ENCODE data around the gene SYT1.
A peak's percentile ranks its signal among the peaks of the same experiment; 100 is the strongest.
"Not testable (repeated sequence)": the region's sequence is repeated elsewhere in the genome, so short reads cannot be mapped to it uniquely, and the experiment has no call there.

The SYT1 gene

DNA sequence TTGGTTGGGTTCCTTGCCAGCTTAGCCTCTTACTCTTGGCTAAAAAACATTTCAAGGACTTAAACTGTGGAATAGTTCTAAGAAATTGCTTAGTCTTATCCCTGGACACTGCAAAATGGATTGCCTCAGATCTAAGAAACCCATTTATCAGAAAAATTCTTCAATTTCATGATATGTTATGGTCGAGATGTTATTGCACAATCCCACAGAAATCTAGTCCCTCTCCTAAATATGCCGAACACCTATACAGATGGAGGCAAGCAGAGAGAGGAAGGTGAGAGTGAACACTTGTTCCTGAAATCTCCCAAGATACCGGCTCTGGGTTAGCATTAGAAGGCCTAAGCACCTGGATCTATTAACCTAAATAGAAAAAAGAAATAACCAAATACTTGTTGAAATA is 559.0 kb downstream of the SYT1 start:
- Histone ChIP-seq H2BK12ac (ENCODE audit: low read length in 2 of 2) (no peak overlapping the region), H3K27ac (ENCODE audit: low read length, poor library complexity, severe bottlenecking) (peak overlapping the region; percentile 51), H2BK120ac (ENCODE audit: low read depth, low read length) (no peak overlapping the region), H3K14ac (ENCODE audit: low read length in 2 of 2) (no peak overlapping the region), H2BK5ac (ENCODE audit: low read depth, low read length, poor library complexity, severe bottlenecking) (no peak overlapping the region), H3K36me3 (ENCODE audit: control insufficient read depth in 1 of 2, insufficient read depth in 2 of 2, low read depth in 1 of 2, low read length in 2 of 2) (no peaks in the 10 kb centered on the region), H3K9me3 (ENCODE audit: control insufficient read depth, low read length) (no peaks in the 10 kb centered on the region), H3K79me1 (replicated peaks; ENCODE audit: low read length, poor library complexity, severe bottlenecking) (no peaks in the 10 kb centered on the region), H3K27me3 (ENCODE audit: control insufficient read depth in 1 of 2, insufficient read depth in 1 of 2, low read length in 2 of 2) (no peaks in the 10 kb centered on the region), H3K9ac (ENCODE audit: low read length) (peak overlapping the region; percentile 56), H3K23ac (ENCODE audit: low read length in 2 of 2) (no peak overlapping the region), H4K91ac (ENCODE audit: low read length) (no peak overlapping the region), H3K4me1 (ENCODE audit: control insufficient read depth, insufficient read depth, low read depth, low read length) (no peaks in the 10 kb centered on the region), H4K8ac (ENCODE audit: low read length) (no peak overlapping the region), H3K4ac (ENCODE audit: low read depth in 1 of 2, low read length in 2 of 2) (no peak overlapping the region), H3K18ac (ENCODE audit: low read depth in 1 of 2, low read length in 2 of 2) (no peak overlapping the region), H2BK15ac (ENCODE audit: low read depth, poor library complexity, severe bottlenecking) (no peak overlapping the region), H2AFZ (ENCODE audit: low read depth, low read length) (no peak overlapping the region), H3K4me3 (ENCODE audit: insufficient read depth in 1 of 2, low read depth in 1 of 2, low read length in 2 of 2) (no peak overlapping the region), H2AK5ac (ENCODE audit: low read length, severe bottlenecking) (no peak overlapping the region), H3K4me2 (ENCODE audit: low read length, poor library complexity, severe bottlenecking) (no peak overlapping the region)
- no CpG with 5 or more reads among the region's 3 CpGs for WGBS
- DNase-seq, result no peak

DNA sequence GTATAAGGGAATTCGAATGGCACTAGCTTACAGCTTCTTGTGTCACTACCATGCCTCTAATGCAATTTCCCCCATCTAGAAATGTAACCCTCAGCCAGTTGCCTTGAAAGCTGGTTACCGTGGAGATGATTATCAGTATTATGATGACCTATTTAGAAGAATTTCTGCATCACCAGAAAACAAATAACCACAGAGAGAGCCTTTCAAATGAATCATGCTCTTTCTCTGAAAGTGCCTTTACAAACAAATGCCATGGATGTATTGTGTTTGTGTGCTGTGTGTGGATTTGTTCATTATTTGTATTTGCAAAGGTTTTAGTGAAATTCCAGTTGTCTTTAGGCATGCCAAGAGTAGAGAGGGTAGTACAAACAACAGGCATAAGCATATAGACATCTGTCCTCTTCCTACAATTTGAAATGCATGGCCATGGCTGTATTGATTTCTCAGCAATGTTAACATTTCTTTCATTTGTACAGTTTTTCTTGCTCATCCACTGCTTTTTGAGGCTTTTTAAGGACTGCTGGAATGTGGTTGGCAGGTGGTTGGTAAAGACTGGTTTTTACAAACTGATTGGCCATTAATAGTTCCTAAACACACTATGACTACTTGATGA is 559.6 kb downstream of the SYT1 start:
- no peak overlapping the region for H3K18ac ChIP-seq (ENCODE audit: low read depth in 1 of 2, low read length in 2 of 2)
- H3K9me3 ChIP-seq (ENCODE audit: control insufficient read depth, low read length), result no peaks in the 10 kb centered on the region
- H3K14ac ChIP-seq (ENCODE audit: low read length in 2 of 2), result no peak overlapping the region
- peak; percentile 96 for DNase-seq
- no peaks in the 10 kb centered on the region for H3K4me1 ChIP-seq (ENCODE audit: control insufficient read depth, insufficient read depth, low read depth, low read length)
- no peak overlapping the region for H2AFZ ChIP-seq (ENCODE audit: low read depth, low read length)
- no peak overlapping the region for H2BK120ac ChIP-seq (ENCODE audit: low read depth, low read length)
- no peak overlapping the region for H4K8ac ChIP-seq (ENCODE audit: low read length)
- peak overlapping the region; percentile 79 for H3K27ac ChIP-seq (ENCODE audit: low read length, poor library complexity, severe bottlenecking)
- H3K79me1 ChIP-seq (replicated peaks; ENCODE audit: low read length, poor library complexity, severe bottlenecking), result no peaks in the 10 kb centered on the region
- H2BK15ac ChIP-seq (ENCODE audit: low read depth, poor library complexity, severe bottlenecking), result no peak overlapping the region
- no peaks in the 10 kb centered on the region for H3K27me3 ChIP-seq (ENCODE audit: control insufficient read depth in 1 of 2, insufficient read depth in 1 of 2, low read length in 2 of 2)
- no peak overlapping the region for H2BK12ac ChIP-seq (ENCODE audit: low read length in 2 of 2)
- no peak overlapping the region for H3K4me2 ChIP-seq (ENCODE audit: low read length, poor library complexity, severe bottlenecking)
- no peak overlapping the region for H2BK5ac ChIP-seq (ENCODE audit: low read depth, low read length, poor library complexity, severe bottlenecking)
- H3K9ac ChIP-seq (ENCODE audit: low read length), result peak overlapping the region; percentile 77
- H3K4ac ChIP-seq (ENCODE audit: low read depth in 1 of 2, low read length in 2 of 2), result no peak overlapping the region
- no peak overlapping the region for H4K91ac ChIP-seq (ENCODE audit: low read length)
- no peak overlapping the region for H3K4me3 ChIP-seq (ENCODE audit: insufficient read depth in 1 of 2, low read depth in 1 of 2, low read length in 2 of 2)
- no peak overlapping the region for H2AK5ac ChIP-seq (ENCODE audit: low read length, severe bottlenecking)
- H3K23ac ChIP-seq (ENCODE audit: low read length in 2 of 2), result no peak overlapping the region
- no peaks in the 10 kb centered on the region for H3K36me3 ChIP-seq (ENCODE audit: control insufficient read depth in 1 of 2, insufficient read depth in 2 of 2, low read depth in 1 of 2, low read length in 2 of 2)
- WGBS, result no CpG with 5 or more reads among the region's 2 CpGs

DNA sequence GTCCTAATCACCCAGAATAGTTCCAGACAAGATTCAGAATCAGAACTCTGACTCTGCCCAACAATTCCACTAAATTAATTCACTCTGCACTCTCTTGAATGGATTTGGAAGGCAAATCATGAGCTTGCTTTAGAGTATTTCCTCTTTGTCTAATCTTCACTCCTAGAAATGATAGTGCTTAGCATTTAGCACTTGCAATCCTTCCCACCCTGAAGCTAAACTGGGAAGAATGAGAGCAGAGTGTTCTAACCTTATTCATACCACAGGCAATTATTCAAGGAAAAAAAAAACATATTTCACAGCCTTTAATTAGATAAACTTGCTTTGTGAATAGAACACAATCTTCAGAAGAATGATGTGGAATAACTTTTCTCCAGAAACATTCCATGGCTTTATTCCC is 561.5 kb downstream of the SYT1 start:
- H4K8ac ChIP-seq (ENCODE audit: low read length), result no peak overlapping the region
- no peak overlapping the region for H3K9ac ChIP-seq (ENCODE audit: low read length)
- H3K36me3 ChIP-seq (ENCODE audit: control insufficient read depth in 1 of 2, insufficient read depth in 2 of 2, low read depth in 1 of 2, low read length in 2 of 2), result no peaks in the 10 kb centered on the region
- H4K91ac ChIP-seq (ENCODE audit: low read length), result no peak overlapping the region
- no peak overlapping the region for H3K23ac ChIP-seq (ENCODE audit: low read length in 2 of 2)
- H2AFZ ChIP-seq (ENCODE audit: low read depth, low read length), result no peak overlapping the region
- H3K4me1 ChIP-seq (ENCODE audit: control insufficient read depth, insufficient read depth, low read depth, low read length), result no peaks in the 10 kb centered on the region
- H3K4ac ChIP-seq (ENCODE audit: low read depth in 1 of 2, low read length in 2 of 2), result no peak overlapping the region
- H3K4me2 ChIP-seq (ENCODE audit: low read length, poor library complexity, severe bottlenecking), result no peak overlapping the region
- H2BK15ac ChIP-seq (ENCODE audit: low read depth, poor library complexity, severe bottlenecking), result no peak overlapping the region
- H3K79me1 ChIP-seq (replicated peaks; ENCODE audit: low read length, poor library complexity, severe bottlenecking), result no peaks in the 10 kb centered on the region
- H2AK5ac ChIP-seq (ENCODE audit: low read length, severe bottlenecking), result no peak overlapping the region
- H3K9me3 ChIP-seq (ENCODE audit: control insufficient read depth, low read length), result no peaks in the 10 kb centered on the region
- H3K27ac ChIP-seq (ENCODE audit: low read length, poor library complexity, severe bottlenecking), result no peak overlapping the region
- no peak for DNase-seq
- no peak overlapping the region for H2BK5ac ChIP-seq (ENCODE audit: low read depth, low read length, poor library complexity, severe bottlenecking)
- H3K14ac ChIP-seq (ENCODE audit: low read length in 2 of 2), result no peak overlapping the region
- H2BK12ac ChIP-seq (ENCODE audit: low read length in 2 of 2), result no peak overlapping the region
- no peak overlapping the region for H3K4me3 ChIP-seq (ENCODE audit: insufficient read depth in 1 of 2, low read depth in 1 of 2, low read length in 2 of 2)
- no peak overlapping the region for H3K18ac ChIP-seq (ENCODE audit: low read depth in 1 of 2, low read length in 2 of 2)
- no peaks in the 10 kb centered on the region for H3K27me3 ChIP-seq (ENCODE audit: control insufficient read depth in 1 of 2, insufficient read depth in 1 of 2, low read length in 2 of 2)
- H2BK120ac ChIP-seq (ENCODE audit: low read depth, low read length), result no peak overlapping the region

DNA sequence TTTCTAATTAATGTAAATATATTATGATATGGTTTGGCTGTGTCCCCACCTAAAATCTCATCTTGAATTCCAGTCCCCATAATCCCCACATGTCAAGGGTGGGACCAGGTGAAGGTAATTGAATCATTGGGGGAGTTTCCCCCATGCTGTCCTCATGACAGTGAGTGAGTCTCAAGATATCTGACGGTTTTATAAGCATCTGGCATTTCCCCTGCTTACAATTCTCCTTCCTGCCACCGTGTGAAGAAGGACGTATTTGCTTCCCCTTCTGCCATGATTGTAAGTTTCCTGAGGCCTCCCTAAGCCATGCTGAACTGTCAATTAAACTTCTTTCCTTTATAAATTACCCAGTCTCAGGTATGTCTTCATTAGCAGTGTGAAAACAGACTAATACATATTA is 562.2 kb downstream of the SYT1 start:
- not testable (repeated sequence) for H3K23ac ChIP-seq (ENCODE audit: low read length in 2 of 2); H3K36me3 ChIP-seq (ENCODE audit: control insufficient read depth in 1 of 2, insufficient read depth in 2 of 2, low read depth in 1 of 2, low read length in 2 of 2); H2AFZ ChIP-seq (ENCODE audit: low read depth, low read length); DNase-seq; H3K4me1 ChIP-seq (ENCODE audit: control insufficient read depth, insufficient read depth, low read depth, low read length); H2BK15ac ChIP-seq (ENCODE audit: low read depth, poor library complexity, severe bottlenecking); H4K91ac ChIP-seq (ENCODE audit: low read length); H2BK5ac ChIP-seq (ENCODE audit: low read depth, low read length, poor library complexity, severe bottlenecking); H3K4ac ChIP-seq (ENCODE audit: low read depth in 1 of 2, low read length in 2 of 2); H2AK5ac ChIP-seq (ENCODE audit: low read length, severe bottlenecking); H3K79me1 ChIP-seq (replicated peaks; ENCODE audit: low read length, poor library complexity, severe bottlenecking); H3K27ac ChIP-seq (ENCODE audit: low read length, poor library complexity, severe bottlenecking); H3K18ac ChIP-seq (ENCODE audit: low read depth in 1 of 2, low read length in 2 of 2); H3K9me3 ChIP-seq (ENCODE audit: control insufficient read depth, low read length); H2BK12ac ChIP-seq (ENCODE audit: low read length in 2 of 2); H3K14ac ChIP-seq (ENCODE audit: low read length in 2 of 2); H2BK120ac ChIP-seq (ENCODE audit: low read depth, low read length); H3K27me3 ChIP-seq (ENCODE audit: control insufficient read depth in 1 of 2, insufficient read depth in 1 of 2, low read length in 2 of 2); H3K4me3 ChIP-seq (ENCODE audit: insufficient read depth in 1 of 2, low read depth in 1 of 2, low read length in 2 of 2); H3K4me2 ChIP-seq (ENCODE audit: low read length, poor library complexity, severe bottlenecking); H3K9ac ChIP-seq (ENCODE audit: low read length)
- WGBS, result 64% methylated on average over 3 of the region's 3 CpGs
- H4K8ac ChIP-seq (ENCODE audit: low read length), result peak overlapping the region; percentile 30
